HL-60/S4 treated with retinoic acid at 250 ng/mL for 4 days and 3 days (cell line): ENCODE data around the gene CNTNAP2.

Source experiments
- in situ Hi-C: fragments of 300-500 bp; cut with MboI; formaldehyde crosslinking; loops from 2 replicates; pipeline ENCODE4 v1.7.0; 2022; ENCODE audit warnings: low sequenced_read_pairs

CNTNAP2 gene

DNA sequence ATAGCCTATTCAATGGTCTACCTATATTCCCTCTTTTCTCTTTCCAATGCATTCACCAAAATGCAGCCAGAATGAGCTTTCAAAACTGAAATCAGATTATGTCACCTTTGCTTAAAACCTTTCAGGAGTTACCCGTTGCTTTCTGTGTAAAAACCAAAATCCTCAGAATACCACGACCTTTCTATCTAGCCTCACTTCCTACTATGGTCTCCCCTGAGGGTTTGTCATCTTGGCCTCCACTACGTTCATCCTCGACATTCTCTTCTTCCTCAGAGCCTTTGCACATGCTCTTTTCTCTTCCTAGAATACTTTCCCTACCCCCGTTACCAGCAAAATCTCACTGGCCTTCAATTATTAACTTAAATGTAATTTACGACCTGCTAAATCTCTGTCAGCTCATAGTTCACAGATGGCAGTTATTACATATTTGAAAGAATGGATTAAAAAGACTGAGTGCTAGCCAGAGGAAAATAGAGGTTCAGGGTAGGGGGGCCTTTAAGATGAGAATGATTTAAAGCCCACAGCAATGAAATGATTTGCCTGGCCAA, 2093.1 kb downstream of the CNTNAP2 start:
- in situ Hi-C loops = no loop called here

DNA sequence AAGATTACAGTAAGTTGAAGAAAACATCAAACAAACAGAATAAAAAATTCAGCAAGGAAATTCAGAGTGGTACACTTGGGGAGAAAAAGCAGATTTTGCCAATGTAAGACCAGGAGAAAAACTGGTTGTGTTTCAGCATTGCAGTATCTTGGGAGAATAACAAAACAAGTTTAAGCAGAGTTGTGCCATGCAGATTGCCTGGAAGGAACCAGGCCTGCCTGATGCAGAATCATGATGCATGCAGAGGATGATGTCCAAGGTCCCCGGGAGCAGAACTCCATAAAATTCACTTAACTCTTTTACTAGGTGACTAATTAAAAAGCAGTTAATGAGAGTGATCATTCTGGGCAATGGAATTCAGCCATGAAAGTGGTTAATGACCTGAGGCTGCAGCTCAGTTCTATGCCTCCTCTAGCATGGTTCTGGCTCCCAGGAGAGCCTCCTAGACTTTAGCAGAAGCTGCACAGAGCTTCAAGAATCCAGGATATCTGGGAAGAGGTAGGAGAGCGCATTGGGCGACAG, 2094.3 kb downstream of the CNTNAP2 start:
- in situ Hi-C loops = no loop called here

- in situ Hi-C loops = no loop called here
Measured at GRCh38 chr7:148211740-148212151, 2095.1 kb downstream of the CNTNAP2 start.

DNA sequence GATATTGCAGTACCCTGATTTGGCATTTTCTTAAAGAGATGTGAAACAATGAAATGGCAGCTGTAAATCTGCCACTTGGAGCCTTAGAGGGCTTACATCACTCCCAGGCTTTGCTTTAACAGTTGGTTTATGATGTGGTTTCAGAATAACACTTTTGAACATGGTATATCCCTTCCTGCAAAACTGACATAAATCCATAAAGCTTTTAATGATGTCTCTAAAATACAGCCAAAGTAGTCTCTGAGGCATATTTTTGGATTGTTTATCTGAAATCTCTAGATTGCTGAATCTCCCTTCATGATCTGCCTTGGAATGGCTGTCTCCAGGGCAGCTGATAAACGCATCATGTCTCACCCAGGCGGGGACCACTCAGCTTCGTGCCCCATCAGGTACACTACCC, 2096.1 kb downstream of the CNTNAP2 start:
- in situ Hi-C loops = no loop called here

DNA sequence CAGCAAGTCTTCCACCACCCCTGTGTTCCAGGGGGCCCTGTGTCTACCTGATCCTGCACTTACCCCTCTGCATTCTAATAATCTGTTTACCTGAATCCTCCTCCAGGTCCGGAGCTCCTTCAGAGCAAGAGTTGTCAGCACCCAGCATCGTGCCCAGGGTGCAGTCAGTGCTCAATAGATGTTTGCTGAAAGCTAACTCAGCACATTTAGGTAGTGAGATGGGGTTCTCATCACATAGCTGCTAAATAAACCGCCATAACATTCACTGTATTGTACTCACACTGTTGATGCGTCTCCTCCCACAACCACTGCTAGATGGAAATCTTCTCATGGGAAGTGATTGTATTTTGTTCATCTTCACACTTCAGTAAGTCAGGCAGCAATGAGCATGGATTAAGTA, 2097.5 kb downstream of the CNTNAP2 start:
- in situ Hi-C loops = no loop called here

DNA sequence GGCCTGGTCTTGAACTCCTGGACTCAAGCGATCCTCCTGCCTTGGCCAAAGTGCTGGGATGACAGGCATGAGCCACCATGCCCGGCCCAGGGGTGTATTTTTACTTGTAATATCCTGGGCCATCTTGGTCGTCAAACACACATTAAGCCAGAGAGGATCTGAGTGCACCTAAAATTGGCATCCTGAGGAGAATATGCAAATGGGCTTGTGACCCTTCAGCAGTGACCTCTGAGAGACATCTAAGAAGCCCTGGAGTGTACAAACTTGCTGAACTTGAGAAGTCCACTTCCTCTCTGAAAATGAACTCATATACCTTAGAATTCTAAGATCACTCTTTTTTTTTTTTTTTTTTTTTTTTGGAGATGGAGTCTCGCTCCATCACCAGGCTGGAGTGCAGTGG, 2102.0 kb downstream of the CNTNAP2 start:
- in situ Hi-C loops = no loop called here

- in situ Hi-C loops = no loop called here
Measured at GRCh38 chr7:148222721-148223120, 2106.1 kb downstream of the CNTNAP2 start.

DNA sequence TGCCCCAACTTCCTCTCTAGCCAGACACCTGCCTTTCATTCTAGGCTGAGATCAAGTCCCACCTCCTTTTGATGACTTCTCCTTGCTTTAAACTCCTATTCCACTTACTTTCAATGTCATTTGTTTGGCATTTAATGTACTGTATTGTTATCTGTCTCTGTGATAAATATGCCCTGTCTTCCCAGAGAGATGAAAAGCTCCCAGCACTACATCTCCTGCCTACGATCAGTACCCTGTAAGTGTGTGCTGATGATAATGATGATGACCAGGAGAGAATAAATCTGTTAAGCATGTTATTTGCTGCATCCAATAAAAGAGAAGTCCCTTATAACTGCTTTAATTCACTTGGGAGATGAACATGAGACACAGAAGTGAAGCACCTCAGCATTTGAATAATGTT, 2106.6 kb downstream of the CNTNAP2 start:
- in situ Hi-C loops = no loop called here

DNA sequence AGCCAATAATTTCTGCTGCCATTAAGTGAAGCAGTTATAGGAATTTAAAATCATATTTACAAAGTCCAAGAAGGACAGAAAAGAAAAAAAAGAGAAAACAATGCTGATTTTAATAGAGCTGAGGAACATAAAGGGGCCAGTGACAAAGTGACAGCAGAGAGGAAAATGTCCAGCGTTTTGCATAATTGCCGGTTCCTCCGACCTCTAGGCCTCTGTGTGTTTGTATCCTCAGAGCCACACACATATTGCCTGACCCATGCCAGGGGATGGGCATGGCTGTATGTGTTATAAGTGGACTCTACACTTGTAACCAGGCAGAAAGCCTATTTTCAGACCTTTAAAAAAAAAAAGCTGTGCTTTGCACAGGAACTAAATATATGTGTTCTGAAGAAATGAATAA, 2107.1 kb downstream of the CNTNAP2 start:
- in situ Hi-C loops = no loop called here

DNA sequence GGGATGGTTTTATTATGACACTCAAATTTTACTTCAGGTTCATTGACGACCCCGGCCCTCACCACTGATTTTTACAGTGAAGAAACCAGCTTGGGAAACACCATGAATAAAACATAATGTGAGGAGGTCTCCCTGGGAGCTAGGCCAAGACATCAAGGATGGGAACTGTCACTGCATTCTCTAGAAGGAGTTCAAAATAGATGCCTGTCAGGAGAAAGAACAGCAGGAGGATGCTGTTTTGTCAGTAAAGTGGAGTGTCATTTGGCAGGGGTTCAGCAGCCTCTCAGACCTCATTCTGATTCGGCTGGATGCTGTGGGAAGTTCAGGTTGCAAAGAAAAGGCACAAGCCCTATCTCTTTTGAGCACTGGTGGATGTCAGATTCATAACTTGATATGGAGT, 2113.7 kb downstream of the CNTNAP2 start:
- in situ Hi-C loops = no loop called here

DNA sequence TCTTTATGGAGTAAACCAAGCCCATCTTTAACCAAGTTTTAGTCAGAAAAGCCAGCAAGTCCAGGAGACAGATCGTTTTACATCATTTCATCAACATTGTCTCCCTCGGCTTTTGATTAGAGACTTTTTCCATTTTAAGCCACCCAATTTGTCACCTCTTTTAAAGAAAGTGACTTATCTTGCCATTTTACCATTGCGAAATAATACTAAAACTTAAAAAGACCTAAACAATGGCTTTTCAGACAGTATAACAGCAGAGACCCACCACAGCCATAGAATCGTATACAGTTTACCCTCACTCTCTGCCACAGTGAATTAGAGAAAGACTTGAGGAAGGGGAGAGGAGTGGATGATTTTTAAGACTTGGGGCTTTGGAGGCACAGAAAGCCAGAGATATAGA, 2114.3 kb downstream of the CNTNAP2 start:
- in situ Hi-C loops = no loop called here

DNA sequence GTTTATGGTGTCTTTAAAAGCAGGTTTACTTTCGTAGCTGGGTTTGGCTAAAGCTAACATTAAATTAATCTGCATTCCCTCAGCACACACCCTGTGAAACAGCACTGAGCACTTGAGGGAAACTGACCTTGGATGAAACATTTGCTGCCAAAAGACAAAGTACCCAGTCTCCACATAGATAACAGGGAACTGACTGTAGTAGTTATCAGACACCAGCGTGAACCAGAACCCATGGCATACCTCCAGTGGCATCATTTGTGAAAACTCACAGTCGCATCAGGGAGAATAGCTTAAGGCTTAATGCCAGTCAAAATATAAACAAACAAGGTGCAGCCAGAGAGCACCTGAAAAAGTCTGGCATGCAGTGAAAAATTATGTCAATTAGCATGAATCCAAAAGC, 2116.2 kb downstream of the CNTNAP2 start:
- in situ Hi-C loops = no loop called here

DNA sequence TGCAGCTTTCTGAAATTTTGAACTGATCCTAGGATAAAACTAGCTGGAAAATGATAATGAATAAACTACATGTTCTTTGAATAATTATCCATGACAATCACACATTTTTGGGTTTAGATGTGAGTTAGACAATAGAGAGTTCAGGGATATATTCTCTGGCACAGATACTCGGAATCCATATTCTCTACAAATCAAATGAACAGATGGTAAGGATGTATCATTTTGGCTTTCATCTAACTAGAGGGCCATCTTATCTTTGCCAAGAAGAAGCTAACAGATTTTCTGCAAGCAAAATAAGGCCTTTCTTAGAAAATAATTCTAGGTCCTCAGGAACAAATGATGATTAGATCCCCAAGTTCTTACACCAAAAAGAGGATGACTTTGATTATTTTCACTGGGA, 2118.1 kb downstream of the CNTNAP2 start:
- in situ Hi-C loops = no loop called here

GRCh38 chr7:148238761-148239325, 2122.2 kb downstream of the CNTNAP2 start:
- in situ Hi-C loops = no loop called here

GRCh38 chr7:148241700-148242293, 2125.2 kb downstream of the CNTNAP2 start:
- in situ Hi-C loops = no loop called here

- in situ Hi-C loops = no loop called here
Measured at GRCh38 chr7:148242294-148242821, 2125.8 kb downstream of the CNTNAP2 start.

DNA sequence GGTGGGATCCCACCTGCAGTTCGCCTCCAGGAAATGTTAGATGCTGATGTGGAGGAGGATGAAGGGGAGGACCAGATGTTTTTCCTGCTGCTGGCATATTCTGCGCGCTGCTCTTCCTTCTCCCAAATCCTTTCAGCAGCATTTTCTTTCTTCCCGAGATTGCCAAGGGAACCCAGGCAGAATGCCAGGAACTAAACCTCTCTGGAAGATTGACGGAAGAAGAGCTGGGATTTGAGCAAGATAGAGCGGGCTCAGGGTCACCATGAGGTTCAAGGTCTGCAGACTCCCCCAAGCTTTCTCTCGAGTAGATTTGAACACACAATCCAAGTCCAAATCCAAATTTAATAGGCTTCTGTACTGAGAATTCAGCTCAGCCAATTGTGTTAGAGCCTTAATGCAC, 2128.8 kb downstream of the CNTNAP2 start:
- in situ Hi-C loops = no loop called here

DNA sequence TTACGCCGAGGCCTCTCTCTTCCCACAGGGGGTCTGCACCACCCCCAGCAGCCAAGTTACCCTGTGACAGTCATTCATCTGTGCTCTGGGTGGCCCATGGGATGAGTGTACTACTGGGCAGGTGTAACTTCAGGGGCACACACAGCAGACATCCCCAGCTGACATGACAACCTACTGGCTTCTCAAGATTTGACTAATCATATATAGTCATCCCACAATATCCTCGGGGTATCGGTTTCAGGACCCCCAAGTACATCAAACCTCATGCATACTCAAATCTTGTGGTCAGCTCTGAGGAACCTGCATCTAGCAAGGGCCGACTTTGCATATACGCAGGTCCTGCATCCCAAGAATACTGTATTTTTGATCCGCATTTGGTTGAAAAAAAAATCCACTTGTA, 2137.0 kb downstream of the CNTNAP2 start:
- in situ Hi-C loops = loop anchor here (25.0 kb wide), 1 partner anchor 709 kb away; no protein-coding TSS in a partner anchor

GRCh38 chr7:148255333-148255732, 2138.7 kb downstream of the CNTNAP2 start:
- in situ Hi-C loops = loop anchor here (25.0 kb wide), 1 partner anchor 707 kb away; no protein-coding TSS in a partner anchor

DNA sequence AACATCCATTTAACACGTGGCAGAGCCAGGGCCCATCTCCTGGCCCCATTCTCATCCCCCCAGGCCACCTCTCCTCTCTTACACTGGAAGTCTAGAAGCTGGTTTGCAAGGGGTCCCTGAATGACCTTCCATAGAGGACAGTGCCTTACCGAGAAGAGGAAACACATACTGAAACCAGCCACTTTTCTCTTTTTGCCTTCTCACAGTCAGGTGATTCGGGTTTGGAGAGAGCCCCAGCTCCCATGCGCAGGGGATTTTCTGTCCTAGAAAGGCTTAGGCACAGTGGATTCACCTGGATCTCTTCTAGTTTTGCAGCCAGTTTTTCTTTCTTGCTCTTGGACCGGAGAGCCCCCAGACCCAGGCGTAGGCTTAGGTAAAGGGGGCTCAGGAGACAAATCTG, 2139.8 kb downstream of the CNTNAP2 start:
- in situ Hi-C loops = loop anchor here (25.0 kb wide), 1 partner anchor 706 kb away; no protein-coding TSS in a partner anchor

GRCh38 chr7:148260599-148260998, 2144.0 kb downstream of the CNTNAP2 start:
- in situ Hi-C loops = loop anchor here (25.0 kb wide), 1 partner anchor 702 kb away; no protein-coding TSS in a partner anchor

DNA sequence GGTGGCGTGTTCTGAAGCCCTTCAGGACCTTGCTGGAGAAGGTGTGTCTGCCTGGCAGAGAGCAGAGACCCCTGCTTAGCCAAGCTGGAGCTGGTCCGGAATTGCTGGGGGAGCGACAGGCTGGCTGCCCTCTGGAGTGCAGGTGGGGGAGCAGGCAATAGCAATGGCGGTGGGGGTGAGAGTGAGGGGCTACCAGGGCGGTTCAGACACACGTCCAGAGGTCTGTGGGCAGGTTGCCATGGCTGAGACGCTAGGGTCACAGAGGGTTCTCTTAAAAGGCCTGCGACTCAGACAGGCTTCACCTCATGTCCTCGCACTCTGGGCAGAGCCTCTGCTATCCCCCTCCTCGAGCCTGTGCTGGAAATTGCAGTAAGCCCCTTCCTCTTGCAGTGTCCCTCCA, 2144.9 kb downstream of the CNTNAP2 start:
- in situ Hi-C loops = loop anchor here (25.0 kb wide), 1 partner anchor 701 kb away; no protein-coding TSS in a partner anchor
